NB4 (cell line): ENCODE results near the gene NAT14.

Experiments used
- DNase-seq: peaks from one replicate; pipeline ENCODE4 v3.0.0; 2010; ENCODE audit warnings: low read depth
- H3K4me3 ChIP-seq: one replicate; pipeline ENCODE4 v1.5.1; 2011; ENCODE audit warnings: mild to moderate bottlenecking, low read depth, low read length, moderate library complexity
- MAX ChIP-seq: IDR thresholded peaks from 2 replicates; pipeline ENCODE4 v1.6.1; 2011; ENCODE audit warnings: low read depth, low read length
- MYC ChIP-seq: IDR thresholded peaks from 2 replicates; pipeline ENCODE4 v1.6.1; 2011; ENCODE audit warnings: low read depth, low read length
- POLR2A ChIP-seq: IDR thresholded peaks from 2 replicates; pipeline ENCODE4 v1.6.1; 2011; ENCODE audit warnings: mild to moderate bottlenecking; ENCODE audit not compliant: insufficient read length; ENCODE audit errors: extremely low read depth
- TF ChIP-seq, protein P1 (sequence below): IDR thresholded peaks from one replicate; pipeline ENCODE4 v1.5.1; 2012; ENCODE audit warnings: low read depth, low read length

NAT14 gene, protein sequence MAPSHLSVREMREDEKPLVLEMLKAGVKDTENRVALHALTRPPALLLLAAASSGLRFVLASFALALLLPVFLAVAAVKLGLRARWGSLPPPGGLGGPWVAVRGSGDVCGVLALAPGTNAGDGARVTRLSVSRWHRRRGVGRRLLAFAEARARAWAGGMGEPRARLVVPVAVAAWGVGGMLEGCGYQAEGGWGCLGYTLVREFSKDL

GRCh38 chr19:55484593-55485438 lies at the start of gene NAT14:
Gene NAT14, plus strand, starts transcription at chr19:55485188. Its CDS starts 521 bp downstream, at chr19:55485709.
- TF ChIP-seq MYC (no peak), POLR2A (peak; percentile 32)
- peak within 1 kb of the TSS; percentile 52 for H3K4me3 ChIP-seq
- peak; percentile 67 for DNase-seq

DNA sequence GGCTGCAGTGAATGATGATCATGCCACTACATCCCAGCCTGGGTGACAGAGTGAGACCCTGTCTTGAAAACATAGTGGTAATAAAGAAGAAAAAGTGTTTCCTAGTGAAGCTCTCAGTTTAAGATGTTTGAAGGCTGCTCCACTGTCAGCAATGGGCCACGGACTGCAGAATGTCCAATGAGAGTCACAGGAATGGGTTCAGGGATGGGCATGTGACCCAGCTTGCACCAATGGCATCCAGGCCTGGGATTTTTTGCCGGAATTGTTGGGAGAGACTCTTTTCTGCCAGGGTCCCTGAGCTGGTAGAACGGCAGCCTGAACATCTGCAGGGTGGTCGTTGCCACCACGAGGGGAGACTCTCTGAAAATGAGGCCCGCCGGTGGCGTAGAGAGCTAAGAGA lies 48.1 kb upstream of the NAT14 start:
- TF ChIP-seq MYC = no peak
- TF ChIP-seq, protein P1, sequence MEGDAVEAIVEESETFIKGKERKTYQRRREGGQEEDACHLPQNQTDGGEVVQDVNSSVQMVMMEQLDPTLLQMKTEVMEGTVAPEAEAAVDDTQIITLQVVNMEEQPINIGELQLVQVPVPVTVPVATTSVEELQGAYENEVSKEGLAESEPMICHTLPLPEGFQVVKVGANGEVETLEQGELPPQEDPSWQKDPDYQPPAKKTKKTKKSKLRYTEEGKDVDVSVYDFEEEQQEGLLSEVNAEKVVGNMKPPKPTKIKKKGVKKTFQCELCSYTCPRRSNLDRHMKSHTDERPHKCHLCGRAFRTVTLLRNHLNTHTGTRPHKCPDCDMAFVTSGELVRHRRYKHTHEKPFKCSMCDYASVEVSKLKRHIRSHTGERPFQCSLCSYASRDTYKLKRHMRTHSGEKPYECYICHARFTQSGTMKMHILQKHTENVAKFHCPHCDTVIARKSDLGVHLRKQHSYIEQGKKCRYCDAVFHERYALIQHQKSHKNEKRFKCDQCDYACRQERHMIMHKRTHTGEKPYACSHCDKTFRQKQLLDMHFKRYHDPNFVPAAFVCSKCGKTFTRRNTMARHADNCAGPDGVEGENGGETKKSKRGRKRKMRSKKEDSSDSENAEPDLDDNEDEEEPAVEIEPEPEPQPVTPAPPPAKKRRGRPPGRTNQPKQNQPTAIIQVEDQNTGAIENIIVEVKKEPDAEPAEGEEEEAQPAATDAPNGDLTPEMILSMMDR = no peak
- no peak overlapping the region for H3K4me3 ChIP-seq

GRCh38 chr19:55437410-55437809 lies 47.6 kb upstream of the NAT14 start:
- DNase-seq = peak; percentile 67
- no peak for TF ChIP-seq POLR2A
- TF ChIP-seq, protein P1 = no peak
- TF ChIP-seq MAX = no peak
- no peak for TF ChIP-seq MYC
- no peak overlapping the region for H3K4me3 ChIP-seq

More for the DNA sequence above, 48.1 kb upstream of the NAT14 start:
- DNase-seq = no peak

DNA sequence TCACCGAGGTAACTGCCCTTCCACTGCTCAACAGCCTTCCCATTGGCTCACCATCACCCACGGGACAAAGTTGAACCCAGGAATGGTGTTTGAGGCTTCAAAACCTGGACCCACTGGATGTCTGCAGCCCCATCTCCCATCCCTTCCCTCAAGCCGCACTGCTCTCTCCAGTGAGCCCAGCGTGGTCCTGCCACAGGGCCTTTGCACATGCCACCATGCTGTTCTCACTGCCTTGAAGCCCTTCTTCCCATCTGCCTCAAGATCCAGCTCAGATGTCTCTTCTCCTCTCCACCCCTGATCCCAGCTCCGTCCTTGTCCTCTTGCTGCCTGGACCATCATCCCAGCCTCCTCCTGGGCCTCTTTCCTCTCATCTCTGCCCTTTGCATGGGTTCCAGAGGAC lies 45.9 kb upstream of the NAT14 start:
- DNase-seq = no peak
- no peak overlapping the region for H3K4me3 ChIP-seq
- no peak for TF ChIP-seq MAX
- TF ChIP-seq, protein P1 = no peak
- TF ChIP-seq MYC = no peak
- no peak for TF ChIP-seq POLR2A

- TF ChIP-seq MAX (no peak), MYC (no peak), POLR2A (no peak)
- TF ChIP-seq, protein P1 = no peak
- H3K4me3 ChIP-seq = no peak overlapping the region
- DNase-seq = no peak
Observed at GRCh38 chr19:55440411-55441105, 44.4 kb upstream of the NAT14 start.

GRCh38 chr19:55441319-55441691 lies 43.7 kb upstream of the NAT14 start:
- DNase-seq = peak; percentile 38
- no peak overlapping the region for H3K4me3 ChIP-seq
- TF ChIP-seq POLR2A (no peak), MAX (no peak), MYC (no peak)
- TF ChIP-seq, protein P1 = no peak
